Hippocampal formation (tissue), 2 donors: Measurements from ENCODE around the gene TAP2.
"Not testable (repeated sequence)": the region's sequence is repeated elsewhere in the genome, so short reads cannot be mapped to it uniquely, and the experiment has no call there.

Experiments used
- DNase-seq, 2 donors: peaks; one replicate each; lab custom pipeline; 2025; lab: John Stamatoyannopoulos, UW

Gene TAP2

DNA sequence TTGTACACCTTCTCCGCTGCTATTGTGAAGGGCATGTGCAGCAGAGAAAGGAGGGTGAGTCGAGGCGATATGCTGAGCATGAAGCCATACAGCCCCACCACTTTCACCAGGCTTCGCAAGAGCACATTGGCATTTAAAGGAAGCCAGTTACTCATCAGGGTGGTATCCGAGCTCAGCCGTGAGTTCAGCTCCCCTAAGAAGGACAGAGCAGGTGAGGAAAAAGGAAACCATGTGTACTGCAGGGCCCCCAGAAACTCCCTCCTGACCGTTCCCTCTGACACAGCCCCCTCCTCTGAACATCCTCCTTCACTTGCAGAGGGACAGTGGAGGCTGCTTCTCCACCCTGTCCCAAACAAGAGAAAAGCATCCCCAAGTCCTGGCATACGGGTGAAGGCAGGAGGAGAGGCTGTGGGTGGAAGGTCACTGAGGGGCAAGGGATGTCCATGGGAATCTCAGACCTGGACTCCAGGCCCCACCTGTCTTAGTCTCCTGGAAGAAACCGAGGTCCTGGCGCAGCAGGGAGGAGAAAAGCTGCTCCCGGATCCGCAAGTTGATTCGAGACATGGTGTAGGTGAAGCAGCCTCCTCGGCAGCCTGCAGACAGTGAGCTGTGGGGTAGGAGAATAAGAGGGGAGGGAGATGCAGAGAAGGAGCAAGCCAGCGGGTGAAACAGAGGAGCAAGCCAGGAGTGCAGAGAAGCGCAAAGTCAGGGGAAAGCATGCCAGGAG, 3.2 kb downstream of the TAP2 start:
- no peak for DNase-seq

DNA sequence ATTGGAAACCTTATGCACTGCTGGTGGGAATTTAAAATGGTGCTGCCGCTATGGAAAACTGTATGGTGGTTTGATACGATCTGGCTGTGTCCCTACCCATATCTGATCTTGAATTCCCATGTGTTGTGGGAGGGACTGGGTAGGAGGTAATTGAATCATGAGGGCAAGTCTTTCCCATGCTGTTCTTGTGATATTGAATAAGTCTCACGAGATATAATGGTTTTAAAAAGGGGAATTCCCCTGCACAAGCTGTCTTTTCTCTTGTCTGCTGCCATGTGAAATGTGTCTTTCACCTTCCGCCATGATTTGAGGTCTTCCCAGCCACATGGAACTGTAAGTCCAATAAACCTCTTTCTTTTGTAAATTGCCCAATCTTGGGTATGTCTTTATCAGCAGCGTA, 4.9 kb downstream of the TAP2 start:
- no peak for DNase-seq

DNA sequence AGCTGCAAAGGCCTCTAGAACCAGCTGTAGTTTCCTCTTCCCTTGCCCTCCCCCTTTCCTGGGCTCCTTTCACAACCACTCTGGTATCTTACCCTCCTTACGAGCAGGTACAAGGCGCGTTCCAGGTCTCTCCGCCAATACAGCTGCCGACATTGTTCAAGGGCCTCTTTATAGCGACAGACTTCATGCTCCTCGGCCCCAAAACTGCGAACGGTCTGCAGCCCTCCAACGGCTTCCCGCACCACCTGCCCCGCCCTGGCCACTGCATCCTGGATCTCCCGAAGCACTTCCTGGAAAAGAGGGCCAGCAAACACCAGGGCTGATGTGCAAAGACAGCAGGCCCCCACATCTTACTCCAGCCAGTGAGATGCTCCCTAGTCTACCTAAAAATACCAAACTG, 6.0 kb downstream of the TAP2 start:
- DNase-seq, result no peak

DNA sequence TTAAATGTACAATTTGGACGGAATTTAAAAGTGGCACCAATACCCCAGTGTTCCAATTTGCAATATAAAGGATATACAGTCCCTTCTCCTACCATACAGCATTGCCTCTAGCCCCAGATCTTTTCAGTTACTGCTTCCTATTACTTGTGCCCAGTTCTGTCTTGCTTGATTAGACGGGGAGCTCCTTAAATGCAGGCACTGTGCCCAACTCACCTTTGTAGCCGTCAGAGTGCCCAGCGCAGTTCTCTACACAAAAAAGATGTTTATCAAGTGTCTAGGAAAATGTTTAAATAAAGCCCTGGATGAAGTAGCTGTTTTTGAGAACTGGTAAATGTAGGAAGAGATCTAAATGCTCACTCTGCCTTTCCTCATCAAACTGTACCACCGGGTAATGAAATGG, 7.6 kb downstream of the TAP2 start:
- DNase-seq, result no peak

DNA sequence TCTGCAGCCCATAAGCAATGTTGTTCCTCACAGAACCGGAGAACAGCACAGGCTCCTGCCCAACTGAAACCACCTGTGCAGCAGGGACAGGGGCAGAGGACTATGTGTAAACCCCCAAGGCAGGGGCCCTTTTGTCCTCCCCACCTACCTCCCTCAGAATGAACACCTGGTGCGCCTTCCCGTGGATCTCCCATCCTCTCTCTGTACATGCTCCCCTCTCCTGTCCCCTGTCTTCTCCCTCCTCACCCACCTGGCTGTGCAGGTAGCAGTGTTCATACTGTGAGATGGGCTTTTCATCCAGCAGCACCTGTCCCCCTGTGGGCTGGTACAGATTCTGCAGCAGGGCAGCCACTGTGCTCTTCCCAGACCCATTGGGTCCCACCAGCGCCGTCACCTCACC, 8.5 kb downstream of the TAP2 start:
- no peak for DNase-seq

DNA sequence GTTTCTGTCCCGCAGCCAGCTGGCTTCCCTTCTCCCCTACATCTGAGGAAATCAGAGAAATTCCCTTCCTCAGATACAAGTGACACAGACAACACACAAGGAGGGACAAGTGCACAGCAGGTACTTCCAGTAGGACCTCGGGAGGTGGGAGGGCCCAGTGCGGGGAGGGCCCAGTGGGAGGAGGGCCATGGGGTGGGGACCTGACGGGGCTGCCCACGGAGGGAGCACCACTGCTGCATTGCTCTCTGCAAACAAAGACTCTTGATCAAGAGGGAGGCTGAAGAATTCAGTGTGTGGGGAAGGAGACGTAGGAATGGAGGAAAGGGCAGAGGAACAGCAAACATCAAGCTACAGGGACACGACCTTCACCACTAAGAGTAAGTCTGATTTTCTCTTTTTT, 9.0 kb downstream of the TAP2 start:
- no peak for DNase-seq

DNA sequence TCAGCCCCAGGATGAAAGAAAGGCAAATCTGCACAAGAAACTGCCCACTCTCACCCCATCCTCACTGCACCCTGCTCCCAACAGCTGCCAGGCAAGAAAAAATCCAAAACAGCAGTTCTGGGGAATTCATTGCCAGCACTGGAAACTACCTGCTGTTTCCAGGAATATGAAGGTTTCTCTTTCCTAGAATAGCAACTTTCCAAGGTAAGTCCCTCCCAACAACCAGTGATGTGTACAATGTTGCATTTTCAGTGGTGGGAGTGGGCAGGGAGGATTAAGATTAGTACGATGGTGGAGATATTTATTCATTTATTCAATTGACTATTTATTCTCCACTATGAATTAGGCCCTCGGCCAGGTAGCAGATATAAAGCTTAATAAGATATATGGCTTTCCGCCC, 11.5 kb downstream of the TAP2 start:
- no peak for DNase-seq

DNA sequence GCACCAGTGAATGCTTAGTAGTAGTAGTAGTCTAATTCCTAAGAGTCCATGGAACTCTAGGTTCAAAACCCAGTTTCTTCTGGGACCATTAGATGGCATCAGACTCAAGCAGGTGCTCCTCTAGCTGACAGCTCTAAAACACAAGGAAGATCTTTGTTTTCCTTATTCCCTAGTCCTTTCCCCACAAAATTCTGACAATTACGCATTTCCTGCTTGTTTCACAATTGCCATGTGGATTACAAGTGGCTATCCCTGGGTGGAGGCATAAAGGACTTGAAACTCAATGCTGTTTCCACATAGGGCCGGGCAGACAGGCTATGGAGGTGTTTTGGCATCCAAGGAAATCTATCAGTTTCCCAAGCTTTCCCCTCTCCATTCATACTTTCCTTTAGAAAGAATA, 12.6 kb downstream of the TAP2 start:
- peak in 1 of 2 donors; percentile 11 for DNase-seq

DNA sequence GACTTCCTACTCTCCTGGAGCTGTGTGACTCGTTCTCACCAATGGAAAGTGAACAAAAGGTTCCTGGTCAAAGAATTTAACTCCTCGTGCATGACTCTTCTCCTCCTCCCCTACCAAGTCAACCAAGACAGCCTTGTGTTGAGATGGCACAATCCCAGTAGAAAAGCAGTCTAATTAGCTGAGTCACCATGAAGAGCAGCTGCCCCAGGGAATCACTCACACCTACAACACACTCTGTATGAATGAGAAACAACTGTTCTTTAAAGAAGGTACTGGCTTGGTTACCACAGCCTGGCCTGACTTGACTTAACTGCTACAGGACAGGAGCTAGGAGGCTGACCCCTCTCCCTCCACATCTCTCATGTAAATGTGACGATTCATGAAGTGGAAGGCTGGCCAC, 18.8 kb downstream of the TAP2 start:
- DNase-seq, result no peak

DNA sequence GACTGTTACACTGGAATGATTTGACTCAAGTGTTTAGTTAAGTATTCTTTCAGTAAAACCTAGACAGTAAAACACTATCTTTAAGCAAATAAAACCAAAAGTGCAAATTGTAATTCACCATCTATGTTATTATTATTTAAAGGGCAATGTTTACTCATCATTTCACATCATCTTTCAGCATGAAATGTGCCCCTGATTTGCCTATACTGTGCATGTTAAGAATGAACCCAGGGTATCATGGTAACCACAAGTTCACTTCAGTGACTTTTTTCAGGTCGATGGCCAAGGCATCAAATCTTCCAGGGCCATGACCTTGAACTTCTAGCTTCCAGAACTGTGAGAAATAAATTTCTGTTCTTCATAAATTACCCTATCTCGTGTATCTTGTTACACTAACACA, 19.7 kb downstream of the TAP2 start:
- DNase-seq, result no peak

DNA sequence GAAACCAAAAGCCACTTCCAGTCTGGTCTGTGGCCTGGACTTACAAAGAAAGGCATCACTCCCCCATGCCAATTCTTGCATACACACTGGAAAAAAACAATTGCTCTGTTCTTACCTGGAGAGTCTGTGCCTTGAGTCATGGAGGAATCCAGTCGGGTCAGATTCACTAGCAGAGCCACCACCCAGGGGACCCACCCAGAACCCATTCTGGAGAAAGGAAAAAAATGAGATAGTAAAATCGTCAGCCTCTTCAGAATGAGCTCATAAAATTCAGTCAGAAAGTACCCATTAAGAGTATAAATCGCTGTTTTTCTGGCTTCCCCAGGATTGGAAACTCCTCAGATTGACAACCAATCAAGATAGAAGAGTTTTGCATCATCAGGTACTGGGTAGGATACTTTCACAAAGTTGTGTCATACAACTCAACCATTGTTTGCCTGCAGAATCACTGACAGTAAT, 21.8 kb downstream of the TAP2 start, which contains the start of gene HLA-DOB:
TSS of gene HLA-DOB (minus strand) at position 257 of the 459 bp plus-strand sequence. CDS start at position 206, 51 bp downstream.
- DNase-seq, result peak in 1 of 2 donors; percentile 3

DNA sequence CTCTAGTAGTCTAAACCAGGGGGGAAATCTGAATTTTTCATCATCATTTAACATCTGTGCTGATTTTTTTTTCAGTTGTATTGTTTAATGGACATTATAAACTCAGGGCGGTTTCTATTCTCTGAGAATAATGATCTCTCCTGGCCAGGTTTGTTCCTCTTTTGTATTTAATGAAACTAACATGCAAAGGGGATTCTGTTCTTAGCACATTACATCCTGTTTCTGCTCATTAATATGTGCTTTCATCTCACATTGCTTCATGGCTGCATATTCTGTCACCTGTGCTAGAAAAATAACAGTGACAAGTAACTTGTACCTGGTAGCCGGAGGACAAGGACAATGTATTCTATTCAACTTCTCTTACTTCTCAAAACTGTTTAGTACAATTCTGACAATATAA, 22.5 kb downstream of the TAP2 start:
- no peak for DNase-seq

DNA sequence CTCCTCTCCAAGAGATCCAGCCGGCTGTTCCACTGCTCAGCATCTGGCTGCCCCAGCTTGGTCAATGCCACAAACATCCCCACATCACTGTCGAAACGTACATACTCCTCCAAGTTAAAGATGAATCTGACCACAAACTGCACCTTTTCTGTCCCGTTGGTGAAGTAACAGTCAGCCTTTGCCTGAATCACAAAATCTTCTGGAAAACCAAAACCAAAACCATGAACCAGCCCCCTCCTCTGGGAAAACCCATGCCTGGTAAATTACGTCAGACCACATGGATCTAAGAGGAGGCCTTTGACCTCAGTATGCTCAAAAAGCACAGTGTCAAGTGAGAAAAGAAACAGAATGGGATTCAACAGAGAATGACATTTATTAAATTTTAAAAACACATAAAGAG, 23.4 kb downstream of the TAP2 start:
- no peak for DNase-seq

DNA sequence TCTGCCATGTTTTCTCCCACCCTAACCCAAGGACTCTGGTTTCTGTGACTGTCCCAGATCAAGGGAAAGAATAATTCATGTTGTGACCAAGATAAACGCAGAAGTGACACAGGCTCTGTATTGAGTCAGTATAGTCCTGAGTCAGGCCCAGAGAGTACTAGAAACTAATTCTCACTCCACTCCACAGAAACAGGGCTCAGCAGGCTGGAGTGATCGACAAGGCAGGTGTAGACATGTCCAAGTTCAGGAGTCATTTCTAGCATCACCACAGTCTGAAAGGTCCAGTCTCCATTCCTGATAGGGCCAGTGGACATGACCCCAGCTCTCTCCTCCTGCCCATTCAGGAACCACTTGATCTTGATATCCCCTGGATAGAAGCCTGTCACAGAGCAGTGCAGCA, 24.4 kb downstream of the TAP2 start:
- DNase-seq, result no peak

DNA sequence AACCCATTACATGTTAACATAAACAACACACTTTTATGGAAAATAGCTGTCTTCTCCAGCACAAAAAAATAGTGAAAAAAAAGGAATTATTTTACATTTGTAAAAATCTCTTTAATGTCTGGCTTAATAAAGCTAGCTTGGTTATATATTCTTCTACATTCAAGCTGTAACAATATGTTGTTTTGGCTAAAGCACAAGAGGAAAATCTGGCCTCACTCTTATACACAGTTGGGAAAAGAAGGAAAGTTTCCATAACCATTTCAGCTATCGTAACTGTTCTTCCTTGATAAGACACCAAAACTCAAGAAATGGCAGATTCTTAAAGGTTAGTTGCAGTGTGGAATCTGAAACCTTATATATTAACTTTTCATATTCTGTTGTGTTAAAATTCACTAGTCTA, 29.4 kb downstream of the TAP2 start:
- no peak for DNase-seq

DNA sequence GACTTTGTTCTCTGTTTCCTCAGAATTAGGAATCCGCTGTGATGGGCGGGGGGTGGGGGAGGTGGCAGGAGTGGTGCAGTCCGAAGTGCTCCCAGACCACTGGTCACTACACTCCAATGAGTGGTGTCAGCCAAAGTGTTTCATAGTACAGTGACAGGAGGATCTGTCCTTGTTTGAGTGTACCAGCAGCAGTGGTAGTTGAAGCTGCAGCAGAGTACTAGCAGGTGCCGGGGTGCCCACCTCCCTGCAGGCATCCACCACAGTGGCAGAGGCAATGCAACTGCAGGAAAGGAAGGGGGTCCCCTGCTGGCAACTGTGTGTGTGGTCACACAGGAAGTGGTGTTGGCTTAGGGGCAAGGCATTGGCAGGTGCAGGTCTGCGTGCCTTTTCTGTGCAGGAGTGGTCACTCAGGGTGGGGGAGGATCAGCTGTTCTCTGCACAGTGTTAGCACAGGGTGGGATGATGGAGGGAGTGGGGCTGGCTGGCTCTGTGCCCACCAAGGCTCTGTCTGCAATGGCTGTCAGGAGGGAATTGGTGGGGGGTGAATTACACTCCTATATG, 31.4 kb downstream of the TAP2 start:
- no peak for DNase-seq

DNA sequence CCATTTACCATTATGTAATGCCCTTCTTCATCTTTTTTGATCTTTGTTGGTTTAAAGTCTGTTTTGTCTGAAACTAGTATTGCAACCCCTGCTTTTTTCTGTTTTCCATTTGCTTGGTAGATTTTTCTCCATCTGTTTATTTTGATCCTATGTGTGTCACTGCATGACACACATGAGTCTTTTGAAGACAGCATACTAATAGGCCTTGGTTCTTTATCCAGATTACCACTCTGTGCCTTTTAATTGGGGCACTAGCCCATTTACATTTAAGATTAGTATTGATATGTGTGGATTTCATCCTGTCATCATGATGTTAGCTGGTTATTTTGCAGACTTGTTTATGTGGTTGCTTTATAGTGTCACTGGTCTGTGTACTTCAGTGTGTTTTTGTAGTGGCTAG, 33.1 kb downstream of the TAP2 start:
- not testable (repeated sequence) for DNase-seq

DNA sequence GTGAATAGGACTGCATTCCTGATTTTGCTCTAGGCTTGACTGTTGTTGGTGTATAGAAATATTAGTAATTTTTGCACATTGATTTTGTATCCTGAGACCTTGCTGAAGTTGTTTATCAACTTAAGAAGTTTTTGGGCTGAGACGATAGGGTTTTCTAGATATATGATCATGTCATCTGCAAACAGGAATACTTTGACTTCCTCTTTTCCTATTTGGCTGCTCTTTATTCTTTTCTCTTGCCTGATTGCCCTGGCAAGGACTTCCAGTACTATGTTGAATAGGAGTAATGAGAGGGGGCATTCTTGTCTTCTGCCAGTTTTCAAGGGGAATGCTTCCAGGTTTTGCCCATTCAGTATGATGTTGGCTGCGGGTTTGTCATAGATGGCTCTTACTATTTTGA, 35.1 kb downstream of the TAP2 start:
- DNase-seq, result no peak

DNA sequence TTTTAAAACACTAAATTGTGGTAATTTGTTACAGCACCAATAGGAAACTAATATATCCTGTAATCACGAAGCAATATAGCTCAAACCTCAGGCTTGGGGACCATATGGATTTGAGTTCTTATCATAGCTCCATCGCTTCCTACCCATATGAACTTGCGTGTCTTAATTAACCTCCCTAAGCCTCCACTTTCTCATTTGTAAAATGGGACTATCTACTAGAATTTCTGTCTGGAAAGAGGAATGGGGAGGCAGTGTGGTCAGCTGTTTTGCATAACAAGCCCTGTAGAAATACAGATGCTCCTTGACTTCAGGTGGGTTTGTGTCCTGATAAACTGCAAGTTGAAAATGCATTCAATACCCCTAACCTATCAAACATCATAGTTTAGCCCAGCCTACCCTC, 38.8 kb downstream of the TAP2 start:
- no peak for DNase-seq

DNA sequence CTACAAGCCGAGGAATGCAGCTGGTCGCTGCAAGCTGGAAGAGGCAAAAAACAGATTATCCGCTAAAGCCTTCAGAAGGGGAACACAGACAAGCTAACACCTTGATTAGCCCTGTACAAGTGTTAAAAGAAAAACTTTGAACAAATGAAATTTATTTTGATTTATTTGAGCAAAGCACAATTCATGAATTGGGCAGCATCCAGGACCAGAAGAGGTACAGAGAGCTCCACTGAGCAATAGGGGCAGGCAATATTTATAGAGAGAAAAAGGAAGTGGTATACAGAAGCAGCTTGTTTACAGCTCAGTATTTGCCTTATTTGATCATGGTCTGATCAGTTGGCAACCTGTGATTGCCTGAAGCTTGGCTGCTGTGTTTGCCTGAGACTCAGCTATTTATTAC, 39.4 kb downstream of the TAP2 start:
- DNase-seq, result no peak

DNA sequence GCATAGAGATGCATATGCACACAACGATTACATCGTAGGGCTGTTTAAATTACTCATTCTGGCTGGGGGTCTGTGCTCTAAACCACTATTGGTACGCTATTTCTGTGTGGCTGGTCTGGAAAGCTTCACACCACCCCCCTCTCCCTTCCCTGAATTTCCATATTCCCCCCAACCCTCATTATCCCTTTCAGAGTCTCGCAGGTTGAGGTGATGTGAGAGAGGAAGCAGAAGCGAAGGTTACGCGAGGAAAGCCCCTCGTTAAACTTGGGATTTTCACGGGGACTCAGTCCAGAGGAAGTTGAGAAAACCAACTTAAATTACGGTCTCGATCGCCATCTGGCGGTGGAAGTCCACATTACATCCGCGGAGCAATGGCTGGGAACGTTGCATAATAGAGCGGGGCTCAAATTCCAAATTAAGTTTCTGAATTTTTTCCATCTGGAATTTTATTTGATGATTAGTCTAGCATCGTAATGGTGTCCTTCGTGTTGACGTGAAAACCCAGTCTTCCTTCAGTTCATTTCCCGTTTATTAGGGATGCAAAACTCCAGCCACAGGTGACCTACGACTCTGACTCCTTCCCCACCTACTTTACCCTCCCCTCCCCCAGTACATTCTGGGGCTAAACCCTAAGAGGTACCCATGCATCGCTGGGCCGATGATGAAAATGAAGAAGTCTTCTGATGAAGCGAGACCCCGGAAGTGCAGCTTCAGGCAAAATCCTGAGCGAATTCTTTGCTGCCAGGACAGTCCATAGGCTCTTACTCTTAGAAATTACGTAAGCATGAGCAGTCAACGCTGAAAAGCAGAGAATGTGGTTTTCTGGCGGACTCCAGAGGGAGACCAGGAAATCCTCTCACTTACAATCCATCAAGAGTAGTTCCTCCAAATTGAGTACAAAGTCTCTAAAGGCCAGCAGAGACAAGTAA, 41.4 kb downstream of the TAP2 start:
- peak; percentile 14 to 20 for DNase-seq

DNA sequence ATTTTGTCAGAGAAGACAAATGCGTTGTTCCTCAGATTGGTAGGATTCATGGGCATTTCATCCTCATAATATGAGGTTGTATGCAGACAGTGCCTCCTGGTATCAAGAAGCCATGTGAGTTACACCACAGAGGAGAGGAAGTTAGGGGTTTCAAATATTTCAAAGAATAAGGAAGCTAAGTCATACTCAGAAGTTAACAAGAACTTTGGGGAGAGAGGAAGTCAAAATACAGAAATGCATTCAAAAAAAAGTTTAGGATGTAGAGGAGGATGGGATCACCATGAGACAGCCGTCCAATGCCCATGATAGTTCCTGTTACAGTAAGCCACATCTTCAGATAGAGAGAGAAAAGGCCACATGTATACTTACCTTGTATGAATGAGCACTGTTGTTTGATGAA, 44.0 kb downstream of the TAP2 start:
- DNase-seq, result peak in 1 of 2 donors; percentile 2
